Activated T-cell treated with anti-CD3 and anti-CD28 coated beads, Interleukin-2, amount 50 U/mL, for 24 hours (primary cell): ENCODE results near the gene TCF7.

Experiments used
- DNase-seq: peaks from one replicate; pipeline ENCODE4 v3.0.0-alpha.2; 2020
- H3K27ac Mint-ChIP-seq: 2 replicates; pipeline ENCODE4 v1.8.0; 2020; ENCODE audit warnings: mild to moderate bottlenecking, mixed read lengths
- H3K27me3 Mint-ChIP-seq: 2 replicates; pipeline ENCODE4 v1.8.0; 2020; ENCODE audit warnings: mixed read lengths
- H3K36me3 Mint-ChIP-seq: 2 replicates; pipeline ENCODE4 v1.8.0; 2020; ENCODE audit warnings: low read depth, mixed read lengths
- H3K4me1 Mint-ChIP-seq: 2 replicates; pipeline ENCODE4 v1.8.0; 2020; ENCODE audit warnings: low read depth, mixed read lengths
- H3K4me3 Mint-ChIP-seq: 2 replicates; pipeline ENCODE4 v1.8.0; 2020; ENCODE audit warnings: mild to moderate bottlenecking, moderate library complexity, mixed read lengths
- H3K9me3 Mint-ChIP-seq: 2 replicates; pipeline ENCODE4 v1.8.0; 2020; ENCODE audit warnings: mixed read lengths

The TCF7 gene

DNA sequence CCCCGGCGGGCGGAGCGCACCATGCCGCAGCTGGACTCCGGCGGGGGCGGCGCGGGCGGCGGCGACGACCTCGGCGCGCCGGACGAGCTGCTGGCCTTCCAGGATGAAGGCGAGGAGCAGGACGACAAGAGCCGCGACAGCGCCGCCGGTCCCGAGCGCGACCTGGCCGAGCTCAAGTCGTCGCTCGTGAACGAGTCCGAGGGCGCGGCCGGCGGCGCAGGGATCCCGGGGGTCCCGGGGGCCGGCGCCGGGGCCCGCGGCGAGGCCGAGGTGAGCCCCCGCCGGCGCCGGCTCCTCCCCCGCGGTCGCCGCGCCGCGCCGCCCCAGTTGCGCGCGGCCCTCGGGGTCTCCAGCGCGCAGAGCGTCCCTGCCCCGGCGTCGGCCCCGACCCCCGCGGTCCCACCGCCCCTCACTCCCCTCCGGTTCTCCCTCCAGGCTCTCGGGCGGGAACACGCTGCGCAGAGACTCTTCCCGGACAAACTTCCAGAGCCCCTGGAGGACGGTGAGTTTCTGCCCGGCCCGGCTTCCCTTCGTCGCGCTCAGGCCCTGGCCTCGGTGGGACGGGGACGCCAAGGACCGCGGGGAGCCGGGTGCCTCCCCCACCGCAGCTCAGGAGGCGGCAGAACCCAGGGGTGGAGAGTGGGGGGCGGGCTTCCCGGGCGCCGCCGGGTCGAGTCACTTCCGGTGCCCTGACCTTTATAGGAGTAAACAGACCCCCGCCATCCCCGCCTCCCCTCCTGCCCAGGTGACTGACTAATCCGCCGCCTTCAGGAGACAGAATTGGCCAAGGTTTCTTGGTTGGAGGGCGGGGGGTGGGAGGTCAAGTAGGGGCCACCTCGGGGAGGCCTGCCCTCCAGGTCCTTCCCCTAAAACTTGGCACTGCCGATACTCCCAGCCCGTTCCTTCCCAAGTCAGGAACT lies 665 bp downstream of the TCF7 start:
- Mint-ChIP-seq H3K4me1 (peaks cover 86% of the 10 kb centered on the region), H3K36me3 (peaks cover 51% of the 10 kb centered on the region), H3K27ac (peak overlapping the region; percentile 76), H3K27me3 (no peaks in the 10 kb centered on the region), H3K9me3 (no peaks in the 10 kb centered on the region), H3K4me3 (peak overlapping the region; percentile 75)
- DNase-seq = peak; percentile 82

DNA sequence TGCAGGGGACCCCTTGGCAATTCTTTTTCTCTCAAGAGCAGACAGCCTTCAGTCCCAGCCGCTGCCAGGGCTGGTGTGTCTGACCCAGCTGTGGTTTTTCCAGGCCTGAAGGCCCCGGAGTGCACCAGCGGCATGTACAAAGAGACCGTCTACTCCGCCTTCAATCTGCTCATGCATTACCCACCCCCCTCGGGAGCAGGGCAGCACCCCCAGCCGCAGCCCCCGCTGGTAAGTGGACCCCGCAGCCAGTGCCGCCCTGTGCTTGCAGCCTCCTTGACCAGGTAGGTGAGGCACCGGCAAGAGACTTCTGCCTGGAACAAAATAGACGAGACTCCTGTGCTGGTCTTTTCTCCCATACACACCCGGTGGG lies 1.3 kb downstream of the TCF7 start:
- no peak for DNase-seq
- peak overlapping the region; percentile 75 for H3K4me3 Mint-ChIP-seq
- H3K27me3 Mint-ChIP-seq = no peaks in the 10 kb centered on the region
- no peaks in the 10 kb centered on the region for H3K9me3 Mint-ChIP-seq
- H3K27ac Mint-ChIP-seq = peak overlapping the region; percentile 69
- peaks cover 86% of the 10 kb centered on the region for H3K4me1 Mint-ChIP-seq
- peaks cover 58% of the 10 kb centered on the region for H3K36me3 Mint-ChIP-seq

GRCh38 chr5:134116286-134116685 lies 1.8 kb downstream of the TCF7 start:
- no peak for DNase-seq
- H3K27ac Mint-ChIP-seq = peak overlapping the region; percentile 69

GRCh38 chr5:134116789-134117761 lies 2.6 kb downstream of the TCF7 start:
- Mint-ChIP-seq H3K4me1 (peaks cover 85% of the 10 kb centered on the region), H3K9me3 (no peaks in the 10 kb centered on the region), H3K27me3 (no peaks in the 10 kb centered on the region), H3K4me3 (peak overlapping the region; percentile 75), H3K27ac (peak overlapping the region; percentile 69), H3K36me3 (peaks cover 71% of the 10 kb centered on the region)
- DNase-seq = peak; percentile 35

More at GRCh38 chr5:134116286-134116685, 1.8 kb downstream of the TCF7 start:
- Mint-ChIP-seq H3K4me3 (peak overlapping the region; percentile 75), H3K36me3 (peaks cover 63% of the 10 kb centered on the region), H3K27me3 (no peaks in the 10 kb centered on the region), H3K4me1 (peaks cover 86% of the 10 kb centered on the region), H3K9me3 (no peaks in the 10 kb centered on the region)

DNA sequence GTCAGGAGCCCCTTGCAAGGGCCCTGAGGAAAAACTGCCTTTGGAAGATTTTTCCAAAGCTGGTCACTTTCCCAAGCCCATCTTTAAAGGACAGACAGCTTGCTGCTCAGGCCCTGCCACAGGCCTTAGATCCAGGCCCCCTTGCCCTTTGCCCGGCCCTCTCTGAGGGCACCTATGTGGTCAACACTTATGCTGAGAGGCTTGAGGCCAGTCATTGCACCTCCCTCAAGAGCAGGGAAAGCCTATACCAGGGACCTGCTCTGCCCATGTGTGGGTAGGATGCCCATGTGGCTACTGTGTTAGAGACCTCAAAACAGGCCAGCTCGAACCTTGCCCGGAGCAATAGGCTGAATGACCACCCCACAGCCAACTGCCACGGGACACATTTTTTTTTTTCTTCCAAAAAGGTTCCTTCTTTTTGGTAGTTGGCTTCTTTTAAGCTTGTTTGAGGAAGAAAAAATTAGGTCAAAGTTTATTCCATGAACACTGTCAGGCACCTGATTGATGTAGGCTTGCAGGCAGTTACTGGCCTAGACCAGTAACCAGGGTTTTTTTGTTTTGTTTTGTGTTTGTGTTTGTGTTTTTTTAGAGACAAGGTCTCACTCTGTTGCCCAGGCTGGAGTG lies 3.8 kb downstream of the TCF7 start:
- Mint-ChIP-seq H3K9me3 (no peaks in the 10 kb centered on the region), H3K4me3 (peak overlapping the region; percentile 75), H3K27ac (peak overlapping the region; percentile 92), H3K27me3 (no peaks in the 10 kb centered on the region), H3K4me1 (peaks cover 86% of the 10 kb centered on the region), H3K36me3 (peaks cover 81% of the 10 kb centered on the region)
- DNase-seq = no peak

- H3K4me3 Mint-ChIP-seq = peak overlapping the region; percentile 75
- H3K36me3 Mint-ChIP-seq = peaks cover 86% of the 10 kb centered on the region
- H3K27ac Mint-ChIP-seq = peak overlapping the region; percentile 92
- peak; percentile 63 for DNase-seq
- peaks cover 91% of the 10 kb centered on the region for H3K4me1 Mint-ChIP-seq
- no peaks in the 10 kb centered on the region for H3K27me3 Mint-ChIP-seq
- no peaks in the 10 kb centered on the region for H3K9me3 Mint-ChIP-seq
Measured at GRCh38 chr5:134119720-134120119, 5.2 kb downstream of the TCF7 start.

DNA sequence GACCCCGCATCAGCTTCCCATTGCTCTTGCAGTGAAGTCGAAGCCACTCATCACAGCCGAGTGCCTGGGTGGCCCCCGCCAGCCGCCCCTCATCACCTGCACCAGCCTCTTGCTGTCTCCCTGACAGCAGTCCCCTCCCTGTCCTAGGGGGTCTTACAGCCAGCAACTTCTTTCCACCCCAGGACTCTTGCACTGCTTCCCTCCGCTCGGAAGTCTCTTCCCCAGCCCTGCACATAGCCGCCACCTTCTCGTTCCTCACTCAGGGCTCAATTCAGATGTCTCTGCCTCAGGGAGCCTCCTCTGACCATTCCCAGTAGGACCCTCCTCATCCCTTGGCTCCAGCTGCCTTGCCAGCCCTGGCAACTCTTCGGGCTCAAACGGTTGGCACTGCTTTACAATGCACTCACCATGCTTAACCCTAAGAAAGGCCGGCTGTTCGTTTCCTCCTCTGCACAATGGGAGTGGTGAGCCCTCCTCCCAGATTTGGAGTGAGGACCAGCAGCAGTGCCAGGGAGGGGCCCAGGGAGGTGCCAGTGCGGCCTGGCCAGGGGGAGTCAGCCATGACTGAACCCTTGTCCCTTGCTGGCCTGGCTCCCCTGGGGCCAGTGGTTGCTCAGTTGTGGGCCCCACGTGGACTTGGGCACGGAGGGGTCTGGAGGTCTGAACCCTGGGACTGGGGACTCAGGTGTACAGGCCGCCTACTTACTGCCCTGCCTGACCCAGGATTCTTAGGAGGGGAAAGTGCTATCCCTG lies 6.1 kb downstream of the TCF7 start:
- peaks cover 93% of the 10 kb centered on the region for H3K36me3 Mint-ChIP-seq
- H3K4me3 Mint-ChIP-seq = peak overlapping the region; percentile 75
- peak overlapping the region; percentile 92 for H3K27ac Mint-ChIP-seq

GRCh38 chr5:134122530-134122929 lies 8.0 kb downstream of the TCF7 start:
- DNase-seq = peak; percentile 64
- Mint-ChIP-seq H3K4me1 (peaks cover 99% of the 10 kb centered on the region), H3K9me3 (no peaks in the 10 kb centered on the region), H3K36me3 (peaks cover 93% of the 10 kb centered on the region), H3K27ac (peak overlapping the region; percentile 92), H3K27me3 (no peaks in the 10 kb centered on the region), H3K4me3 (peak overlapping the region; percentile 75)

More for the DNA sequence above, 6.1 kb downstream of the TCF7 start:
- no peaks in the 10 kb centered on the region for H3K9me3 Mint-ChIP-seq
- peak; percentile 53 for DNase-seq
- no peaks in the 10 kb centered on the region for H3K27me3 Mint-ChIP-seq
- peaks cover 98% of the 10 kb centered on the region for H3K4me1 Mint-ChIP-seq

DNA sequence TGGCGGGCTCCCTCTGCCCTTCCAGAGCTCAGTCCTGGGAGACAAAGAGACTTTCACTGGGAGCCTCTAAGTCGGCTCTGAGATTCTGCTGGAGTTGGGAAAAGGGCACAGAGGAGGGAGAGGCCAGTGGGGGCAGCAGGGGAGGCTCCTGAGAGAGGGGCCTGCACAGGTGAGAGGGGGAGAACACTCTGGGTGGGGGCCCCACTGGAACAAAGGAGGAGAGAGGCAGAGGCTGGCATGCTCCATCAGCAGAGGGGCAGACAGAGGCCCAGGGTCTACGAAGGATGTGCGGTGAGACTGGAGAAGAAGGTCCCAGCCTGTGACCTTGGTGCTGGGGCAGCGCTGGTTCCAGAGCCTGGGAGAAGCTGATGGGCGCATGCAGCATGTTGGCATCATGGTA lies 8.9 kb downstream of the TCF7 start:
- Mint-ChIP-seq H3K9me3 (no peaks in the 10 kb centered on the region), H3K36me3 (peaks cover 93% of the 10 kb centered on the region), H3K27me3 (no peaks in the 10 kb centered on the region), H3K4me1 (peaks cover 99% of the 10 kb centered on the region), H3K27ac (peak overlapping the region; percentile 92), H3K4me3 (peak overlapping the region; percentile 18)
- peak; percentile 52 for DNase-seq

DNA sequence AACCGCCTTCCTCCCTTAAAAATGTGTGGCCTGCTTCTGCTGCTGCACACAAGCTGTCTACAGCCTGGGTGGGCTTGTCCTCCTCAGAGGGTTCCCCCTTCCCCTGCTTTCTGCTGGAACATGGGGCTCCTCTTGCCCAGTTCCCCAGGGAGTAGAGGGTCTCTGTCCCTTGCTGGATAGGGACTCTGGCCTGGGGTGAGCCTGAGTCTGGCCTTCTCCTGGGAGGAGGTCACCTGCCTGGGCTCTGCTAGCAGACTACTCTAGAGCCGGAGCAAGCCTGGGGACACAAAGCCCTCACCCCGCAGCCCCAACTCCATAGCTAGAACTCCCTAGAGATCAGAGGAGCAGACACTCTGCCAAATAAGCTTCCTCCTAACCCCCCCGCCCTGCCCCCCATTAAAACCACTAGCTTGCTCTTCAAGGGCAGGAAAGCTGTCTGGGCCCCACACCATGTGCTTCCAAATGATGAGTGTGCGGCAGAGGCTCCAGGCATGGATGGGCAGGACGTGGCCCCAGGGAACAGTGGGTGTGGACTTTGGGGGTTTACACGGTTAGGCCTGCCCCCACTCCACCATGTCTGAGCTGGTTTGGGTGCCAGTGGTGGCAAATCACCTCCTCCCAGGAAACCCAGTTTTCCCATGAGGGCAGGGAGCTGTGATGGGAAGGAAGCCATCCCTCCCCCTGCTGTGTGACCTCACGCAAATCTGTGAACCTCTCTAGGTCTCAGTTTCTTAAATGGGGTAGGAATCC lies 10.0 kb downstream of the TCF7 start:
- peaks cover 94% of the 10 kb centered on the region for H3K36me3 Mint-ChIP-seq
- H3K27ac Mint-ChIP-seq = peak overlapping the region; percentile 92
- peak overlapping the region; percentile 73 for H3K4me3 Mint-ChIP-seq
- peaks cover 99% of the 10 kb centered on the region for H3K4me1 Mint-ChIP-seq
- H3K9me3 Mint-ChIP-seq = no peaks in the 10 kb centered on the region
- peak; percentile 64 for DNase-seq
- H3K27me3 Mint-ChIP-seq = no peaks in the 10 kb centered on the region

- H3K9me3 Mint-ChIP-seq = no peaks in the 10 kb centered on the region
- peaks cover 99% of the 10 kb centered on the region for H3K4me1 Mint-ChIP-seq
- no peaks in the 10 kb centered on the region for H3K27me3 Mint-ChIP-seq
Measured at GRCh38 chr5:134125039-134126015, 10.8 kb downstream of the TCF7 start.

GRCh38 chr5:134127376-134127861 lies 12.9 kb downstream of the TCF7 start:
- no peaks in the 10 kb centered on the region for H3K27me3 Mint-ChIP-seq
- no peak for DNase-seq
- H3K36me3 Mint-ChIP-seq = peaks cover 95% of the 10 kb centered on the region
- peaks cover 100% of the 10 kb centered on the region for H3K4me1 Mint-ChIP-seq
- peak overlapping the region; percentile 92 for H3K27ac Mint-ChIP-seq
- H3K4me3 Mint-ChIP-seq = peak overlapping the region; percentile 73
- H3K9me3 Mint-ChIP-seq = no peaks in the 10 kb centered on the region

More at GRCh38 chr5:134125039-134126015, 10.8 kb downstream of the TCF7 start:
- H3K27ac Mint-ChIP-seq = peak overlapping the region; percentile 92
- H3K4me3 Mint-ChIP-seq = peak overlapping the region; percentile 73
- DNase-seq = no peak
- peaks cover 94% of the 10 kb centered on the region for H3K36me3 Mint-ChIP-seq
